ENCODE data around the gene PRKCA.

GRCh38 chr17:66414561-66415175 lies 112.3 kb downstream of the PRKCA start:
- TF ChIP-seq EP300 (IDR thresholded peaks at IDR 0.05): no peak
- no peak for TF ChIP-seq CTCF (IDR thresholded peaks at IDR 0.05)
- no peak for TF ChIP-seq POLR2A (IDR thresholded peaks at IDR 0.05)
